Fibroblast of skin of right quadriceps (primary cell): ENCODE data around the gene SLC30A3.
"Not testable (repeated sequence)": the region's sequence is repeated elsewhere in the genome, so short reads cannot be mapped to it uniquely, and the experiment has no call there.

Experiments used
- DNase-seq: peaks from one replicate; pipeline ENCODE4 v3.0.0-alpha.2; 2013

The SLC30A3 gene

DNA sequence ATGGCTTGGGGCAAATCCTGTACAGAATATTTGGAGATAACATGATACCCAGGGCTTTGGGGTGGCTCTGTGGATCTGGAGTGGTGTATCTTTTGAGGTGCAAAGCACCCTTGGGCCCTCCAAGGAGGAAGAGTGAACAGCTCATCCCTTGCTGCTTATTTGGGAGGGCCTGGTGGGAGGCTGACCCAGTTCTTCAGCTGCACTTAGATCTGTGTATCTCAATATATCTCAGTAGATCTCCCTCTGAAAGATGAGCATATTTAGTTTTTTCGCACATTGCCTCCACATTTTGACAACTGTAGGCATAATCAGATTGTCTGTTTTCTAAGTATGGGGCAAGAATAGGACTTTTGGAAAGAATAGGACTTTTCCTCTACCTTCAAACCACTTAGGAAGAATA, 22.1 kb upstream of the SLC30A3 start:
- no peak for DNase-seq

DNA sequence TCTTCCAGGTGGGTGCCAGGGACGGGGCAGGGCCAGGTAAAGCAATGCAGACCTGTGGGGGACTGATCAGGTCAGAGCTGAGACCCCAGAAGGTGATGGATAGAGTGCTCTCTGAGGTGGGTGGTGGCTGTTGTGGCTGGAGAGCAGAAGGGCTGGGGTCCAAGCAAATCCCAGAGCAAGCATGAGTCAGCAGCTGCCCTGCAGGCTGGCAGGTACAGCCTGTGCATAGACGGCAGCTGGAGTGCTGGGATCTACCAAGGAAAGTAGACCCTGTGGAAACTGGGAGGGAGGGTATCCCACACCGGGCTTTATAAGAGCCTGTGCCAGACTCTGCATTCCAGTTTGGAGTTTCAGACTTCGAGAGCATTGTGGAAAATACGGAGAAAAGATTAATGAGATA, 20.0 kb upstream of the SLC30A3 start:
- DNase-seq: no peak

DNA sequence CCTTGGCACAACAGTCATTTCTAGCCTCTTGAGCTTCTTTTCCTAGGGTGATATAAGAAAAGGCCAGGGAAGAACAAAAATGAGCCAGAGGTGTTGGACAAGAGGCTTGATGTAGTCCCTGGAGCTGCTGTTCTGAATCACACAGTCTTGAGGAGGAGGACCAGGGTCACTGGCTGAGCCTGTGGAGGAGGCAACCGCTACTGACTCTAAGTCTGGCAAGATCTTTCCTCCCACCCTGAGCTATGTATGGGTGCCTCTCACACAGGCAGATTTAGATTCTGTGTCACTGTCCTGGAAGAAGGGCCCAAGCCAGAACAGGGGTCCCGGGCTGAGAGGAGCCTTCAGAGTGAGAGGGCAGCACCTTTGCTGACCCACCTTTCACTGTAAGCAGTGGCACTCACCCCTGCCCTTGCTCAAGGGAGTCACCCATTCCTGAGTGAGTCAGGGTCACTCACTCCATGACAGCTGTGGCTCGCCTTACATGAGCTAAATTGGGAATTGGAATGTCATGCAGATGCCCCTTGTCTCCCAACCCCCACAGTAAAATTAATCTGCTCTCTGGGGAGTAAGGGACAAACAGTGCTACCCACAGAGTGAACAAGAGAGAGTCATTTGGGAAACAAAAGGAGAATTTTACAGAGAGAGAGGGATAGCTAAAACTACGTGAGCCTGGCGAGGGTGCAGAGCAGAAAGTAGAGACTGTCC, 19.2 kb upstream of the SLC30A3 start, which contains the start of gene TRIM54:
Gene TRIM54 (plus strand): TSS at position 575 of the 705 bp plus-strand sequence. CDS start 303 bp downstream, outside the sequence.
- DNase-seq: no peak

DNA sequence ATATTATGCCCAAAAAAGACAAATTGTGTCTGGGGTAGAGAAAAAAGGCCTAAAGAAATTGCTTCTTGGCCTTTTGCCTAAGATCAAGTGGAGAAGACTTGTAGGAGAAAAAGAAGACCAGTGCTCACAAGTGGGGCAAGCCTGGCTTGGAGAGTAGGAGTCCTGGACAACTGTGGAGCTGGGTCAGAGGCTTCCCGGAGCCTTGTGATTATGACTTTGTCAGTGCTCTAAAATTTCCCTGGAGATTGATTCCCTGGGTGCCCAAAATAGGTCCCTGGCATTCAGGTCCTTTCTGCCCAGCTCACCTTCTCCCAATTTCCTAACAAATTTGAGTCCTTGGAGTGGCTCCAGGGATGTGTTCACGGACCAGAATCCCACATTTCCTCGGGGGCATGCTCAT, 18.6 kb upstream of the SLC30A3 start:
- DNase-seq: no peak

DNA sequence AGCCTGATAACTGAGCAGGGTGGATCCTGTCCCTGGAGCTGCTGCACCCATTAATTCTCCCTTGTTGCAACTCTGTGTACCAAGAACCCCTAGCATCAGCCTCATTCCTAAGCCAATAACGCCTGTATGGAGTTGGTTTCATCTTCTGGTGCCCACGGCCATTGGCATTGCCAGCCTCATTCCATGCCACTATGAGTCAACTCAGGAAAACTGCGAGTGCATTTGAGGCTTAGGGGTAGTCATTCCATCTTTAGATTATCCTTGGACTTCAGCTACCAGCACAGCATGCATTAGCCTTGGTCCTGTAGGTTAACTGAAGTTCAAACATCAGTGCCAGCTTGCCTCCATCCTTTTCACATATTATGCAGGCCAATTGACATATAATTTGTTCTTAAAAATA, 18.0 kb upstream of the SLC30A3 start:
- no peak for DNase-seq

DNA sequence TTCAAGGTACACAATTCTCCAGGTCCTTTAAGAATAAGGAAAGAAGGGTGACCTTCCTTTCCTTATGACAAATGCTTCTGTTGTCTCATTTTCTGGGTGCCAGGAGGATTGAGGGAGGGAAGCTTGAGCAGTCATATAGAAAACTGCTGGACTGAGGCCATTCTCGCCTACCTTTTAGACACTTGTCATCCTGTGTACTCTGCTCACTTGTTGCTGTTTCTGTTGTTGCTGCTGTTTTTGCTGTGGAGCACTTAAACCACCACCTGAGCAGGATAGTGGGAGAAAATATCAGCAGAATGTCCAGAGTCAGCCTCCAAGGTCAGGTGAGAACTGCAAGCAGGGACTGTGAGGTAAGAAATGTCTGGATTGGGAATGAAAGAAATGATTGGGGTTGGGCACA, 15.2 kb upstream of the SLC30A3 start:
- no peak for DNase-seq

DNA sequence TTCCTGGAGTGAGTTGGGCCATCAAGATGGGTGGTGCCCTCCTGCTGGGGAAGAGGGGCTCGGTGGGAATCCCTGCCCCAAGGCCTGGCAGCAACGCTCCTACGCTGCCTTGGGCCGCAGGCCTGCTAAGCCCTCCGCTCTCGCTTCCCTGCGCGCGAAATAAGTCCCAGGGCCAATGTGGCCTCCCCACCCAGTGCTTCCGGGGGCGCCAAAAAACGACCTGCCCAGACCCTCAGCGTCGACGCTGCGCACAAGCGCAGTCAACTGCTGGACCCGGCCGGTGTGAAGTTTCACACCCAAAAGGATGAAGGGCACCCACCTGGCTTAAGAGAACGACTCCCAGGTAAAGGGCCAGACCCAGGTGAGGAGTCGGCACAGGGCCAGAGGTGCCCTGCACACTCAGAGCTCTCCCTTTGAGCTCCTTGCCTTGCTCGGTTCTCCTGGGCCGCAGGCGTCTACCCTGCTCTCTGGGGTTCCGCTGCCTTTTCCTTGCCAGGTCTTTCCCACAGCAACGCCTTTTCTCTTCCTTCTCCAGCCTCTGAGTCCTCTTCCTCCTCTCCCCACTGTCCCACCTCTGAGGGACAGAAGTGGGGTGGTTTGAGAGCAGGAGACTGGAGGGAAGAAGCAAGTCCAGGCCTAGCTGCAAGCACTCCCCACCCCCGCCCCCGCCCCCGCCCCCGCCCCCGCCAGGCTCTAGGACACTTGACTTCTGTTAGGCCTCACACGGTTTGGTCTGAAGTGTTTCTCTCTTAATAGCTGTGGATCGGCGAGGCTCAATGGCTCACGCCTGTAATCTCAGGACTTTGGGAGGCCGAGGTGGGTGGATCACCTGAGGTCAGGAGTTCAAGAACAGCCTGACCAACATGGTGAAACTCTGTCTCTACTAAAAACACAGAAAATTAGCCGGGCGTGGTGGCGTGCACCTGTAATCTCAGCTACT, 12.6 kb upstream of the SLC30A3 start, which contains the start of gene DNAJC5G:
Gene DNAJC5G (plus strand): TSS at position 223 of the 940 bp plus-strand sequence. CDS start 1,296 bp downstream, outside the sequence.
- no peak for DNase-seq

DNA sequence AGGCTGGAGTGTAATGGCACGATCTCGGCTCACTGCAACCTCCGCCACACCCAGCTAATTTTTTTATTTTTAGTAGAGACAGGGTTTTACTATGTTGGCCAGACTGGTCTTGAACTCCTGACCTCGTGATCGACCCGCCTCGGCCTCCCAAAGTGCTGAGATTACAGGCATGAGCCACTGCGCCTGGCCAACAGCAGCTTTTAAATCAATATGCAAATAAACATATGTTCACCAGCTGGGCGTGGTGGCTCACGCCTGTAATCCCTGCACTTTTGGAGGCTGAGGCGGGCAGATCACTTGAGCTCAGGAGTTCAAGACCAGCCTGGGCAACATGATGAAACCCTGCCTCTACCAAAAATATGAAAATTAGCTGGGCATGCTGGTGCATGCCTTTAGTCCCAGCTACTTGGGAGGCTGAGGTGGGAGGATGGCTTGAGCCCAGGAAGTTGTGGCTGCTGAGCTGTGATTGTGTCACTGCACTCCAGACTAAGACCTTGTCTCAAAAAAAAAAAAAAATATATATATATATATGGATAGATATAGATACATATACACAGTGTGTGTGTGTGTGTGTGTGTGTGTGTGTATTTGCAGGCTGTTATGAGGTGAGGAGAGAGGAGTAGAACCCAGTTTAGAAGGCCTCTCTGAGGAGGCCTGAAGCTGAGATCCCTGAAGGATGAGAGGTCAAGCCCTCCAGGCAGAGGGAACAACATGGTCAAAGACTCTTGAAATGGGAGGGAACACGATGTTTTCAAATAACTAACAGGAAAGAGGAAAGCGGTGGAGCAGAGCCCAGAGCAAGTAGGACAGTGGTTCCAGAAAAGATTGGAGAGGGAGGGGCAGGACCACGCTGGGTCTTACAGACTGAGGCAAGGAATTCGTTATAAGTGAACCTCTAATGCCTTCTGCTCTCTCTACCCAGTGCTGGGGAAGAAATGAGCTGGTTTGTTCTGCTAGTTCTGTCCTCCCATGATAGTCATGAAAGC, 10.0 kb upstream of the SLC30A3 start:
- not testable (repeated sequence) for DNase-seq

DNA sequence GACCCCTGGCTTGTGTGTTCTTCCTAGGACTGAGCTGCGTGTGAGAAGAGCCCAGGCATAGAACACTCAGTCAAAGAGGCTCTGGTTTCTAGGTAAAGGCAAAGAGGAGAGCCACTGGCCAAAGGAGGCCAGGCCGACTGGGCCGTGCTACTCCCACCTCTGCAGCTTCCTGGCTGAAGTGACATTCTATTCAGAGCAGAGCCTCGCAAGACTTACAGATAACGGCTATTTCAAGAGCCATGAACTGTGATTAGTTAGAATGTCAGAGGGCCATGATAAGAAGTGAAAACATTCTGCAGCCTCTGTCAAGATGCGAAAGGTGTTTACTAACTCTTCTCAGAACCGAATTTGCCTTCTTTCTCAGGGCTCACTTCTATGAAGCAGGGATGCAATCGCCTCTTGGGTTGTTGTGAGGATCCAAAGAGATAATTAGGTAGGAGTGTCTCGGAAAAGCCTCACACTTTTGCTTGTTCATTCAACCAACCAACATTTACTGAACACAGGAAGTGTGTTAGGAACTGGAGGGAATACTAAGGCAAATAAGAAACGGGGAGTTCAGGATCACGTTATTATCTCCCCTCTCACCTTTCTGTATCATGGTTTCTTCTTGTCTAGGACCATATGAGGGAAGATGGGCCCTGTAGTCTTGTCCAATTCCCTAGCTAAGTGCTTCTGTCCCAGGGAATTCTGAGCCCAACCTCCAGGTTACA, 8.9 kb upstream of the SLC30A3 start:
- no peak for DNase-seq

DNA sequence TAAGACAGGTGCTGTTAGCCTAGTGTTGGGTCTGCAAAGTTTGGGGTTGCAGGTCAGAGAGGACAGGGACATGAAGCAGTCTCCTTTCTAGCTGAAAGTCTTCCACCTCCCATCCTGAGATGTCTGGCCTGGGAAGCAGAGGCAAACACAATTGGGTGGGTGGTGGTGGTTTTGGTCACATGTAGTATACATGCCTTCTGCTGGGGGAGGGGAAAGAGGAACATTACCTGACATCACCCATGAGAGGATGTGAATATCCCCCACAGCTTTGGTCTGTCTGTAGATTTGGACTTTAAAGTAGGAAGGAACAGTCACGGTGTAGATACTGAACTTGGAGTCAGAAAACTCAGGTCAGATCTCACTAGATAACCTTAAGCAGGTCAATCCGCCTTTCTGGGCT, 7.8 kb upstream of the SLC30A3 start:
- no peak for DNase-seq

DNA sequence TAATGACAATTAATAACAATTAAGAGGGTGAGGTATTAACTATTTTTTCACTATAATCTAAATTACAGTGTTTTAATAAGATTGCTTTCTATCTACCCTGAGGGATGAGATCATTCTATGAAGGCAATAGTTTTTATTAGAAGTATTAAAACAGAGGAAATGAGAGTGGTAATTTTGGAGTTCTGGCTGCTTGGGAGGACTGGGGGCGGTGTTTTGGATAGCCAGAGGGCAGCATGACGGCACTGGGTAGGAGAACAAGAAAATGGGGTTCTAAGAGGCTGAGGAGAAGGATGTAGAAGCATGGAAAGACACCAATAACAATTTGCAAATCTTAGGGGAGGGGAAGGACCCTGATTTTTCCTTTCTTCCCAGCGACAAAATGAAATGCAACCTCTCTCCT, 7.3 kb upstream of the SLC30A3 start:
- DNase-seq: no peak

DNA sequence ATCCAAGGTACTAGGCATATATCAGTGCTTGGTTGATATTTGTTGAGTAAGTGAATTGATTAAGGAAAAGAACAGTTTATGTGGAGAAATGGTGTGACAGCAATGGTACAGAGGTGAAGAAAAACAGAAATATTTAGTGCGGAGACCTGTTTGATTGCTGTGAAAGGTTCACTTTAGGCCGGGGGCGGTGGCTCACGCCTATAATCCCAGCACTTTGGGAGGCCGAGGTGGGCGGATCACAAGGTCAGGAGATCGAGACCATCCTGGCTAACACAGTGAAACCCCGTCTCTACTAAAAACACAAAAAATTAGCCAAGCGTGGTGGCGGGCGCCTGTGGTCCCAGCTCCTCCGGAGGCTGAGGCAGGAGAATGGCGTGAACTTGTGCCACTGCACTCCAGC, 5.4 kb upstream of the SLC30A3 start:
- not testable (repeated sequence) for DNase-seq

DNA sequence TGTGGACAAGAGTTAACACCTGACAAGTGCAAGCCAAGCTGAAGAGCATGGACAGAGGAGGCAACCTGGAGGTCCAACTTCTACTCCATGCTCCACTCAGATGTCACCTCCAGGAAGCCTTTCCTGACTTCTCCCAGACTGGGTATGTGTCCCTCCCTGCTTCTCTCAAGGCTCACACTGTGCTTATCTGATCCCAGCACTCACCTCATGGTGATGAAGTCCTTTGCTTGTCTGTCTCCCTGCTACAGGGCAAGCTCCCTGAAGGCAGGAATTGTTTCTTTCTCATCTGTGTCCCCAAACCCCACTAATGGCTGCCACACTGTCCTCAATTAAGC, 2.7 kb upstream of the SLC30A3 start:
- no peak for DNase-seq

DNA sequence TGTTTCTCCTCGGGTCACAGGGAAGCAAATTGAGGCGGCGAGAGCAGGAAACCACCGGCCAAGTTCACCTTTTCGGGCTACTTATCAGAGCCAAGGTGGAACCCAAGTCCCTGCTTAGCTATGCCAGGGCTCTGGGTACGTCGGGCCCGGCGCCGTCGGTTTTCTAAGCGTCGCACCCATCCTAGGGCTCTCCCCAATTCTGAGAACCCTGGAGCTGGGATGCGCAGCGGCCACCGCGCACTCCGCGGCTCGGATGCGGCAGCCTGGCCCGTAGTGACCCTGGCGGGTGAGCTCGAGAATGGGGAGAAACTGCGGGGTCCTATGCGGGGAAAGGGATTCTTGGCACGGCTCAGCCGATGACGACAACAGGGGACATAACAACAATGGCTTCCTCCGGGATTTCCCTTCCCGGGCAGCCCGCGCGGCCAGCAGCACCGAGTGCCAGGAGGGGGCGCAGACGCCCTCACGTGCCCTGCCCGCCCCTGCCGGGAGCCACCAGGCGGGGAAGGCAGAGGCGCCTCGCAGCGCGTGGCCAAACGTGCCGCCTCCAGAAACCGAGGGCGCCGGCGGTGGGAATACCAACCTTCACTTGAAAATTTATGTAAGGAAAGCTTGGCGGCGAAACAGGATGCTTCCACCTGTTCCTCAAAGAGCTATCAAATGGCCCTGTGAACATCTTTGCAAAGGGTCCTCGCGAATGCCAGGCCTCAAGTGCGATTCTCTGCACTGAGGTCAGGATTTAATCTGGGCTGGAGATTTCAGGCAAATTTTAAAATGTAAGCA, 2.1 kb upstream of the SLC30A3 start:
- DNase-seq: peak; percentile 38

DNA sequence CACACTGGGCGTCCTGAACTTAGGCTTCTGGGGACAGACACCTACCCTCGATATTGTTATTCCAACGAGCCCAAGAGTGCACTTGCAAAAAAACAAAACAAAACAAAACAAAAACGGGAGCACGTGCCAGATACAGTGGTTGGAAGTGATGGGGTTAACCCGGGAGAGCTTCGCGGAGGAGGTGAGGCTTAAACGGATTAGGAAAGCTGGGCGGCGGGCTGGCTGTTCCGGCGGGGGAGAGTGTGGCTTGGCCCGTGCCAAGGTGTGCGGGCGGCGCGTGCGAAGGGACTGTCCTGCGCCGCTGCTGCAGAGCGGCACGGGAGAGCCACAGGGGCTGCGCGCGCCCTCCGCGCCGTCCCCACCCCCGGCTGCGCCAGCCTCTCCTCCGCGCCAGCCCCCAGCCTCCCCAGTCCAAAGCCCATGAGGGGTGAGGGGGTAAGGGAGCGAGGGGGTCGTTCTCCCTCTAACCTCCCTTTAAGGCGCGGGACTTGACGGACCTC, 1.5 kb upstream of the SLC30A3 start:
- DNase-seq: no peak

DNA sequence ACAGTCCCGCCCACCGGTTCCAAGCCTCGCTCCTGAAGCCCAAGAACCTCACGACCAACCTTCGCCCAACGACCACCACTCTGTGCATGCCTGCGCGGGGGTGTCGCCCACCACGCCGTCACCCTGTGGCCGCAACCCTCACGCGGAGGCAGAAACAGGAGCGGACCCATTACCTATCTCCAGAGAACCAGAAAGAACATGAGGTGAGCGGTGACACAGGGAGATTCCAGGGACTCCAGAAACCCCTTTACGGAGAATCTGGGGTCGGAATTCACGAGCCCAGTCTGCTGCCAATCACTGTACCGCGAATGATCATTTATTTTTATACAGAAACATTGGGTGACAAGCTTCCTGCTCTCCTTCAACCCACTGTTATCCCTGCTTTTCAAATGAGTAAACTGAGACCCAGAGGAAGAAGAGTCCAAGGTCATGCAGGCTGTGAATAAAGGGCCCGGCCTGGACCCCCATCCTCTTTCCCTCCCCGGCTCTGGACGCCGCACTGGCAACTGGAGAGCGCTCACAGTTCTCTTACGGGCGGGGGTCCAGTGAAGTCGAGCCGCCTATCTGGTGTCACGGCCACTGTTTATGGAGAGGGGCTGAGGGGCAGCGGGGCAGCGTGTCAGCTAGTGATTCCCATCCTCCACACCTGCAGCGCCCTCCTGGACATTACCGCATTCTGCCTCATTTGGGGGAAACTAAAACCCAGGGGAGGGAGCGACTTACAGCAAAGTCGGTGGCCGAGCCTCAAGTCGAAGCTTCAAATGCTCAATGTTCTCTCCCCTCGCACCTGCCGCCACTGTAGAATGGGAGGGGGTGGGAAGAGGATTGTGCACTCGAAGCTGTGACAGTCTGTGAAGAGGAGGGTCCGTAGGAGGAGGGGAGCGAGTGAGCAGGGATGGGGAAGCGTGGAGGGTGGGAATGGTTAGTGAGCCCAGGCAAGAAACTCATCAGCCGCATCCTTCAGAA, 723 bp upstream of the SLC30A3 start:
- DNase-seq: no peak

DNA sequence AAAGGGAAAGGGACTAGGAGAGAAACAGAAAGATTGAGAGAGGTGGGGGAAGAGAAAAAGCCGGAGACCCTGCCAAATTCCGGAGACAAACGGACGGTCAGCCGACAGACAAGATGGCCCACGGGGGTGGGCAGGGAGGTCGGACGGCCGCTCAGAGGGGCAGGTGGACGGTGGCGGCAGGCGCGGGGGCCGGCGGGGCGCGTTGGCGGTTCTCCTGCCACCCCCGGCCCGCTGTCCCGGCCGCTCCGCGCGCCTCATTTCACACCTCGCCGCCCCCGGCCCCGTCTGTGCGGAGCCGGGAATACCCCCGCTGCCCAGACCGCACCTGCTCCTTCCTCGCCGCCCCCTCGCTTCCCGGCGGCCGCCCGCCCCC, 935 bp downstream of the SLC30A3 start:
- DNase-seq: no peak

DNA sequence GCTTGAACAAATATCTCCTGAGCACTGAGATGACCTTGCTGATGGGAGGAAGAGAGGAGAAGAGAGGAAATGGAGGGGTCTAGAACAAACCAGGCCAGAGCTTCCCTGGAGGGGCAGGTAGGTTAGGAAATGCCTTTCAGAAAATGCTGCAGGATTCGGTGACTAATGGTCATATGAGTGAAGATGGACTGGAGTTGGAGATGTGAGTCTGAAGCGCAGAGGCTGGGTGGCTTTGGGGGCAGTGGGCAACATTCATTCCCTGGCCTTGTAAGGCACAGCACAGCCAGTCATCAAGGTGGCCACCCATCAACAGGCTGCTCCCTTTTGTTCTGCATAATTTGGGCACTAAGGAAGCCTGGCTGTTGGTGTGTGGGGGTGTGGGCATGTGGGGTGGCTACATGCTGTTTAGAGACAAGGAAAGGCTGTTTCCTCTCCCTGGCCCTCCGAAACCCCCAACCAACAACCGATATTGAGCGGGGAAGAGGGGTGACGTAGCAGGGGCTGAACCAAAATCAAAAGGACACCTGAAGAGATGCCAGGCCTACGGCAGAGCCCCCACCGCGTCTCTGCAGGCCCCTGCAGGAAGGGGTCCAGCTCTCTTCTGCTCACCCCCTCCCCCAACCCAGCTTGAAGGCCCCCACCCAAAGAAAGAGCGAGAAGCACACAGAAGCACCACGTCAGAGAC, 1.5 kb downstream of the SLC30A3 start:
- no peak for DNase-seq

DNA sequence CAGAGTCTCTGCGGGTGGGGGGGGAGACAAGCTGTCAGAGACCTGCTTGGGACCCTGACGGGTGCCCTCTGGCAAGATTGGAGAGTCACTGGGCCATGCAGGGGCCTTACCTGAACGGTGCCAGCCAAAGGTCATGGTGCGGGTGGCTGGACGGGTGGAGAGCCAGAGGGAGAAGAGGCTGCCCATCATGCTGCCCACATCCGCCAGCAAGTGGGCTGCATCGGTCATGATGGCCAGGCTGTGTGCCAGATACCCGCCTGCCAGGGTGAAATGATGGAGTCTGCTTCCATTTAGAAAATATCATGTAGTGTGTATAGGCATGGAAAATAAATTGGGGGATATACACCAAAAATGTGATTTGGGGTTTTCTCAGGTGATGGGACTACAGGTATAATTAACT, 4.8 kb downstream of the SLC30A3 start:
- no peak for DNase-seq
